HG03378 (cell line): Measurements from ENCODE around the gene MCF2L2.
"Not testable (repeated sequence)": the region's sequence is repeated elsewhere in the genome, so short reads cannot be mapped to it uniquely, and the experiment has no call there.

ENCODE experiments used
- ATAC-seq: cut with Tn5 transposase; IDR thresholded peaks from one replicate; pipeline ENCODE4 v1.9.1; 2021; ENCODE audit warnings: mild to moderate bottlenecking, moderate library complexity; ENCODE audit not compliant: unreplicated experiment

The MCF2L2 gene

DNA sequence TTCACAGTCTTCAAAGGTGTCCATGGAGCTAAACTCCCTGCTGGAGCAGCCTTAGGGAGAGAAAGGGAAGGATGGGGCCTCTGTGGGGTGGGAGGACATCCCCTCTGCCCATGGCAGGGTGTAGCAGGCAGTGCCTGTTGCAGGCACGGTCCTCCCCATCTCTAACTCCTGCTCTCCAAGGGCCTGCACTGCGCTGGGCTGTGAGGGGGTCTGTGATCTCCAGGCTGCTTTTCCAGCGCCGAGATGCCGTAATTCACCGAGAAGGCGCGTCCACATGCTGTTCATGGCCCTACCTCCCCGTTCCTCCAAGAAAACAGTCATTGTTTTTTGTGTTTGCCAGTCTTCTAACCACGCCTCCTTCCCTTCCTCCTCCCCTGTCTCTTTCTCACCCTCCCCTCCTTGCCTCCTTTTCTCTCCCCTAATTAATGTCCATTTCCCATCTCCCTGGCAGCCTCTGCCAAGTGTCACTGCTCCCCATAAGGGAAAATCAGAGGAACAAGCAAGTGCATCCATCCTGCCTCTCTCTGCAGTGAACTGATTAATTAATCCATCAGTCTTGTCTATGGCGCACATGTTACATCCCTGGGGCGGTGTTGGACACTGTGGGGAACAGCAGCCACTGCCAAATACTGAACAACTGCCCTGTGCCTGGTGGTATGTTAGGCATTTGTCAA is 248.2 kb downstream of the MCF2L2 start:
- no peak for ATAC-seq

DNA sequence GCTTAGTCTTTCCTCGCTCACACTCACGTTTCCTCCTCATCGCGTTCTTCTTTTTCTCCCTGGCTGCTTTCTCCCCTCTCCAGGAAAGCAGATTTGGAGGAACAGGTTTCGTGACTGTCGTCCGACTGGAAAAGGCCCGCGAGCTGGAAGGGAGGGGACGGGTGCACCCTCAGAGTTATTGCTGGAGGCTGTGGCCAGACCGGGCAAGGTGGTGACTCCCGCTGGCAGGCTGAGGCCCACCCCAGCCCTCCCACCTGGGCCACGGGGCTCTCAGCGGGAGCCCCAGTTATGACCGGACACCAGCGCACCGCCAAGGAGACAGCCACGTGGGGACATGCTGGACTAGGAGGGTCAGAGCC is 248.9 kb downstream of the MCF2L2 start:
- ATAC-seq, result not testable (repeated sequence)

DNA sequence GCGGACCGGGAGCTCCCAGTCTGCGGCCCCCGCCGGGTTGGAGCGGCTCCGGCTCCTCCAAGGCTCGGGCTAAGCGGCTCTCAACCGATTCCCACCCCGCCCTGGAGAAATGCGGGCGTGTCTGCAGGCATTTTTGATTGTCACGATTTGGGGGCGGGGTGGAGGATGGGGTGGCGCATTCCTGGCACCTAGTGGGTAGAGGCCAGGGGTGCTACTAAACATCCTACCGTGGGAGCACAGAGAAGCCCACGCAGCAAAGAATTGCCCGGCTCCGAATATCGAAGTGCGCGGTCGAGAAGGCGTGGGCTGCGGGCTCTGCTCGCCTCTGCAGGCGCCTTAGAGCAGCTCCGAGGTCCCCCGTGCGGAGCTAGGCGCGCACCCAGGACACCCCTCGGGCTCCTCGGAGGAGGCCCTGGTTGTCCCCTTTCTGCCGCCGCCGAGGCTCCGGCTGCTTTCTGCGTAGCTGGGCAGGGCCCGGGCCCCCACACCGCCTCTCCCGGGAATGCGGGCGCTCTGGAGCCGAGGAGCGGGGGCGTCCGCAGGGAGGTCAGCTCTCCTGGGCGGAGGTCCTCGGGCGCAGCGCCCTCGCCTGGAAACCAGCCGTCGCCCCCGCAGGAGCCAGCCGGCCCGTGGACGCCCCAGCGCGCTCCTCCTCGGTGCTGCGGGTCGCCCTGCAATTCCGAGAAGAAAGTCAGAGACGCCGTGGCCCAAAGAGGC is 249.4 kb downstream of the MCF2L2 start:
- no peak for ATAC-seq

DNA sequence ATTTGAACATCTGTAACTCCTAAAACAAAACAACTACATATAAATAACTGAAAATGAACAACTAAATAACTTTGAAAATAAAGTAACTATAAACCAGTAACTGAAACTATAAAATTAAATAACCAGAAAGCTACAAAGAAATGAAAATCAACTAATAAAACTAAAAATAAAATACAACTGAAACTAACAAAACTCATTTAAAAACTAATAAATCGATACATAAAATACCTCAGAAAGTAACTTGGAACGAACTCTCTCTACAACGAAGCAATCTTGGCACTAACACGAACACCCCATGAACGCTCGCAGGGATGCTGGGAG is 249.9 kb downstream of the MCF2L2 start:
- no peak for ATAC-seq

DNA sequence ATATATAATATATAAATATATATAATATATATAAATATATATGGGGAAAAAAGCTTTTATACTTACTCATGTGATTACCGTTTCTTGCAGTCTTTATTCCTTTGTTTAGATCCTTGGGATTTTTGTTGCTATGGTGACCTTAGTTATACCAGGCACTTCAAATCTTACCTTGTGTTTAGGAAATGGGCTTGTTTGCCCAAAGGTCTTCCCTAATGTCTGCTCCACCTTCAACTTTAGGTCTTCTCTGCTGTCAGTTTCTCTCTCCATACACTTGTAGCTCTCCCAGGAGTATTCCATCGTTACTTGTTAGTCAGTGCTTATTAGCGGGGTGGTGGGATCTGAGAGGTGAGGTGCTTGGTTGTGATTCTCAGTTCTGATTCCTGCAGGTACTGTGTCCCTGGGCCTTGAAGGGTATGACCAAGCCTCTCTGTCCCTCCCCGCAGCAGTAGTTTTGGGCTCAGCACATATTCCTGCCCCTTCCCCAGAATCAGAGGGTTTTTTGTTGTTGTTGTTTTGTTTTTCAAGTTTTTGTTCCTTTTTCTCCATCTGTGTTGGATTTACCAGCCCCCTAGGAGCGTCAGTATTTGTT is 256.3 kb downstream of the MCF2L2 start:
- ATAC-seq, result no peak

DNA sequence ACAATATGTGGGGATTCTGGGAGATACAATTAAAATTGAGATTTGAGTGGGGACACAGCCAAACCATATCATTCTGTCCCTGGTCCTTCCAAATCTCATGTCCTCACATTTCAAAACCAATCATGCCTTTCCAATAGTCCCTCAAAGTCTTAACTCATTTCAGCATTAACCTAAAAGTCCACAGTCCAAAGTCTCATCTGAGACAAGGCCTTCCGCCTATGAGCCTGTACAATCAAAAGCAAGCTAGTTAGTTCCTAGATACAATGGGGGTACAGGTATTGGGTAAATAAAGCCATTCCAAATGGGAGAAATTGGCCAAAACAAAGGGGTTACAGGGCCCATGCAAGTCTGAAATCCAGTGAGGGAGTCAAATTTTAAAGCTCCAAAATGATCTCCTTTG is 260.4 kb downstream of the MCF2L2 start:
- ATAC-seq, result not testable (repeated sequence)

DNA sequence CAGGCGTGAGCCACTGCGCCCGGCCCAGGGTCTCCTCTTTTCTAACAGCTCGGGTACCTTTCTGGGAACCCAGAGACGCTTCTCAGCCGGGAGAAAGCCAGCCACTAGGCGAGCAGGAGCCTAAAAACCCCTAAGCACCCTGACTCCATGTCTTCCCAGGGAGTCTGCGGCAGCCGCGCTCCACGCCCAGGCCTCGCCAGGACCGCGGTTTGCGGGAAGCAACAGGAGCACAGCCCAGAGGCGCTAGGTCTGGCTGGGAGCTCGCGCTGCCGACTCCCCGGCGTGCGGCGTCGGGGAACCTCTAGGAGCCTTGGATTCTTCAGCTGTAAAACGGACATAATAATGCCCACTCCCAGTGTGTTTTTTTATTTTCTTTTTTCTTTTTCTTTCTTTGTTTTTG is 264.9 kb downstream of the MCF2L2 start:
- ATAC-seq, result no peak

DNA sequence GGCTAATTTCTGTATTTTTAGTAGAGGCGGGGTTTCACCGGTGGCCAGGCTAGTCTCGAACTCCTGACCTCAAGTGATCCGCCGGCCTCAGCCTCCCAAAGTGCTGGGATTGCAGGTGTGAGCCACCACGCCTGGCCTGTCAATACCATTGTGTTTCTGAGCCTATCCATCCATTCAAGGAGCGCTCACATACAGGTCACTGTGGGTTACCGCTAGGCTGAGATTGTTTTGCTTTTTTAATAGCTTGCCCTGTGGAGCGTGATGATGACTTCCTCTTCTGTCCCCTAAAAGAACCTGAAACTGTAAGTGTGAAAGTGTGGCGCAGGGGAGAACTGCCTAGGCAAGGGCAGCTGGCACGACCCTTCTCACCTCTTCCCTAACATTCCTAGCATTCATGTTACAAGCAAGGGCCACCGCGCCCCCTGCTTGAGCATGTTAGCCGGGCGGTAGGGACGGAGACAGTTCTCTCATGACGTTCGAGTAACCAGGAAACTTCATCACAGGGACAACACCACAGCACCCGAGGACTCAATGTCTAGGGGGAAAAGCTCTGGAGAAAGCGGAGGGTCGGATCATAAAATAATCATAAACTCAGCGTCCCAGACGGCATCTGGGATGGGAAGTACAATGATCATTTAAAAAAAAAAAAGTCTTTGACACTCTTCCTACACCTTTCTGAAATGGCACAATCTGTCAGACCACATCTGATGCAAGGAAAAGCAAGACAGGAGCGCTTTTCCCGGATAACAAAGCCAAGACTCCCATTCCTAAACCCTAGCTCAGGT is 266.7 kb downstream of the MCF2L2 start:
- ATAC-seq, result peak; percentile 76

DNA sequence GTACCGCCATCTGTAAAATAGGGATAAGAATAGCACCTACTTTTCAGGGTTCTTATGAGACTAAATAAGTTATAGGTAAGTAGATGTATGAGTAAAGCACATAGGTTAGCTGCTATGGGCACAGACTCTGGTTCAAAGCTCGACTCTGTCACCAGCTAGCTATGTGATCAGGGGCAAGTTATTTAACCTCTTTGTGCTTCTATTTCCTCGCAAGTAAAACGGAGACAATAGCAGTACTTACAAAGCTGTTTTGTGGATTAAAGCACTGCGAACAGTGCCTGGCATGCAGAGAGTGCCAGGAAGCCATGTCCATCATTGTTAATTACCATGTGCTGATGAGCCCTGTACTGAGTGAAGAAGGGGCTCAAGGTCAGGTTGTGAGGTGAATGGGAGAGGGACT is 267.8 kb downstream of the MCF2L2 start:
- ATAC-seq, result no peak

DNA sequence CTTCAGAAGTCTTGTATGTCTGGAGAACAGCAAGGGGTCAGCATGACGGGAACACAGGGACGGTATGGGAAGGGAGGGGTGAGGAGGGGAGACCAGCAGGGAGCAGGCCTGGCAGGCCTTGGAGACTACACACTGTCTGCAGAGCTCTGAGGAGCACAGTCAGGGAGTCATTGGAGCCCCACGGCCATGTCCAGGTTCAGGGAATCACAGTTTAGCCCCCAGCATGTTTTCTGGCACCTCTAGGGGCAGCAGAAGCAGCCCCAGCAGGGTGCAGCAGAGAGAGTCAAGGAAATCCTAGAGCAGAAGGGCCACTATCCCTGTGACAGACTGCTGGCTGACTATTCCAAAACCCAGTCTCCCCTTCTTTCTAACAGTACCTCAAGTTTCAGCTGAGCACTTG is 269.1 kb downstream of the MCF2L2 start:
- ATAC-seq, result no peak

DNA sequence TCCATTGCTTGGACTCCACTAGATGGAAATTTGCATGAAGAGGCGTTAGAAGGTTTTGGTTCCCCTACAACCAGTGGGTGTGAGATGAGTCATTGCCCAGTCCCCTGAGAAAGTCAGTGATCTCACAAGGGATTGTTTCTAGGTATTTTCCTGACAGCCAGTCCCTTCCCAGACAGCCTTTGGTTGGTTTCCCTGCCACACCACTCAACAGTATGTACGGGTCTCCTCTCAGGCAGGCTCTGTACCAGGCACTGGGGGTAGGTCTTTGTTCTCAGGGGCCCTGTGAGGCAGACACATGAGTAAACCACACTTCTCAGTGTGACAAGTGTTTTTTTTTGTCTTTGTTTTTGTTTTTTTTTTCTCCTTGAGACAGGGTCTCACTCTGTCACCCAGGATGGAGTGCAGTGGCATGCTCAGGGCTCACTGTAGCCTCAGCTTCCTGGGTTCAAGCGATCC is 269.8 kb downstream of the MCF2L2 start:
- peak; percentile 69 for ATAC-seq

DNA sequence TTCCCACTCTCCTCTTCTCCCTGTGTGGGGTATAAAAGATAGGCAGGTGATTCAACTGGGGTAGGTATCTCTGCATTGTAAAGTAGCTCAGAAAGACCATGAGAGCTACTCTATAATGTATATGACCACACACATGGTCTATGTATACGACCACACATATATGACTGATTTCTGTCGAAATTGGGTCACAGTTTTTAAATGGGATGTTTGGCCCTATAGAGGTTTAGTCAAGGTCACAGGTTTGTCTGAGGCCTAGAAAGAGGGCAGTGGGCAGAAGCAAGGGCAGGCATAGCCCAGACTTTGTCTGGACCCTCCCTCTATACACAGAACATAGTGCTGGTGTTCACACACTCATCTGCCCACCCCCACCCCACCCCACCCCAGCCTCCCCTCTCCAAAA is 270.3 kb downstream of the MCF2L2 start:
- peak; percentile 36 for ATAC-seq

DNA sequence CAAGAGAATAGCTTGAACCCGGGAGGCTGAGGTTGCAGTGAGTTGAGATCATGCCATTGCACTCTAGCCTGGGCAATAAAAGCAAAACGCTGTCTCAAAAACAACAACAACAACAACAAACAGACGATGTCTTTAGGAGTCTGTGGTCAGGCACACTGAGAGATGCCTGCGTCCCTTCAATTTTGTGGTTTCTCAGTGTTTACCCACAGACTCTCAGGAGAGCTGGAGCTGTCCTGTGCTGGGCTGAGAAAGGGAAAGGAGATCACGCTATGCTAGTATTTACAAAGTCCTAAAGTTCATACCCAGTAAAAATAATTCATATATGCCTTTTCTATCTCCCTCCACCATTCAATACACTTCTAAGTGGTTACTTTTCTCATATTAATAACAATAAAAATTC is 272.2 kb downstream of the MCF2L2 start:
- no peak for ATAC-seq

DNA sequence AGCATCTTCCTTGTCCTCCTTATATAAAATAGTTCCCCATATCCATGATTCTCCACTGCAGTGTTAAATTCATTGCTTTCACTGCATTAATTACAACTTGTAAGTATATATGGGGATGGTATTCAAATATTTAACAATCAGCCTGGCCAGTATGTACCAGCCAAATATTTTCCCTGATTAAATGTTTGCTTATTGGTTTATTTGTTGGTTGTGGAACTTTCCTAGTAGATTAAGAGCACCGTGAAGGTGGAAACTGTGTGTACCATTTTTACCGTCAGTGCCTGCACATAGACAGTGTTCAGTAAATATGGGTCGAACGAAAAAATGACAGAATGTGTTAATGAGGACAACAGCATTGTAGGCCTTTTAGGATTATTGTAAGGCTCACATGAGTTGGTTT is 272.9 kb downstream of the MCF2L2 start:
- ATAC-seq, result no peak

DNA sequence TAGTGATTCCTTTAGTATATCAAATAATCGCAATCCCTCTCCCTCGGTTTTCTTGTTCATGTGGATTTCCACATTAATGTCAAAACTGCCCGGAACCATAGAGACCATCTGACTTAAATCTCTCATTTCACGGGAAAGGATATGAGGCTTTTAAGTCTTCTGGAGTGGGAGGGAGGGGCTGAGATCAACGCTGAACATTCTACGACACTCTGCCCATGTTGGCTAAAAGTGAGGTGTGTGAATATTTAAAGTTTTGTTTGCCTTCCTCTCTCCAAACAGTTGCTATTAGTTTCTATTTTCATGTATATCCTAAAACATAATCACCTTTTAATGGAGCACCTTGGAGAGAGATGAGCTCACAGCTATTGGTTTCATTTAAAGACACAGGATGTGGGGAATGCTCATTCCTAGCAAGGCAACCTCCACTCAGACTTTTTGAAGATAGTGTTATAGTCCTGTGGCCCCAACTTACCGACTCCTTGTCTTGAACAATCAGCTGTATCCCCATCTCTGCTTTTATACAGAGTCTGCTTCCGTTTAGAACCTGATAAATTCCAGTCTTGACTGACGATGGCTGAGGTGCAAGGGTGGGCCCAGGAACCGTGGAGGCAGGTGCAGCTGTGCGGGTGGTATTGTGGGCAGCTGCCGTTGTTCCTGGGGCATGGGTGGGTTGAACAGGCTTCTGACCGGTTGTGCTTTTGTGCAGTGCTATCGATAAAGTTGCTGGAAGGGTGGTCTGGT is 275.0 kb downstream of the MCF2L2 start:
- ATAC-seq, result no peak

DNA sequence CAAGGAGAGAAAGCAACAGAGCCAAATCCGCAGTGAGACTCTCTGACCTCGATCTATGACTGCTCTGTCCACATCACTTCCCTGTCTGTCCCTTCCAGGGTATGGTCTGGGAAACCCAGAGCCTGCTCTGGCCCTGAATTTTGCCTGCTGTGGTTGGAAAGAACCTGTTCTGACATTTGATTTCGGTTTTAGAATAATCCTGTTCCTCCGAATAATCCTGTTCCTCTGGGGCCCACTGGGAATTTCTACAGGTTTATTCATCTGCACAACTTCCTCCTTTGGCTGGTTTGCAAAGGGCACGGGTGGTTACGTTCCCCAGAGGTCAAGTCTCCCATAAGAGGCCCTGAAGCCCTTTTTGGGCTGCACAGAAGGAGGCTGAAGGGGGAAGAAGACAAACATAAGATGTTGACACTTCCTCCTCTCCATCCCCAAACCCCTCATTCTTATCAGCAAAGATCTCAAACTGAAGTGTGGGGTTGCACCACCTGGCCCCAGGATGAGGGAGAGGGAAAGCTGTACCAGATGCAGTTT is 276.5 kb downstream of the MCF2L2 start:
- ATAC-seq, result no peak

DNA sequence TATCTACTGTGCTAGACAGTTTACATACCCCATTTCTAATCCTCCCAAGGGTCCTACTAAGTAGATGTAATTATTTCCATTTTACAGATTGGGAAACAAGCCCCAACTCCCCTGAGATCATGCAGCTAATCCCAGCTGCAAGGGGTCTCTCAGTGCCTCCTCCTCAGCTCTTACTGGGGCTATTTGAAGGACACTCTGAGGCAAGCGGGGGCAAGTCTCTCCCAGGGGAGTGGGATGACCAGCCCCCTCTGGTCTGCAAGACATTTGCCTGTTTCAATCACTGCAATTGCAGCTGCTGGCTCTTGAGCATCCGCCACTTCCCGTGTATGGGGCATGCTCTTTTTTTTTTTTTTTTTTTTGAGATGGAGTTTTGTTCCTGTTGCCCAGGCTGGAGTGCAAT is 277.3 kb downstream of the MCF2L2 start:
- no peak for ATAC-seq

DNA sequence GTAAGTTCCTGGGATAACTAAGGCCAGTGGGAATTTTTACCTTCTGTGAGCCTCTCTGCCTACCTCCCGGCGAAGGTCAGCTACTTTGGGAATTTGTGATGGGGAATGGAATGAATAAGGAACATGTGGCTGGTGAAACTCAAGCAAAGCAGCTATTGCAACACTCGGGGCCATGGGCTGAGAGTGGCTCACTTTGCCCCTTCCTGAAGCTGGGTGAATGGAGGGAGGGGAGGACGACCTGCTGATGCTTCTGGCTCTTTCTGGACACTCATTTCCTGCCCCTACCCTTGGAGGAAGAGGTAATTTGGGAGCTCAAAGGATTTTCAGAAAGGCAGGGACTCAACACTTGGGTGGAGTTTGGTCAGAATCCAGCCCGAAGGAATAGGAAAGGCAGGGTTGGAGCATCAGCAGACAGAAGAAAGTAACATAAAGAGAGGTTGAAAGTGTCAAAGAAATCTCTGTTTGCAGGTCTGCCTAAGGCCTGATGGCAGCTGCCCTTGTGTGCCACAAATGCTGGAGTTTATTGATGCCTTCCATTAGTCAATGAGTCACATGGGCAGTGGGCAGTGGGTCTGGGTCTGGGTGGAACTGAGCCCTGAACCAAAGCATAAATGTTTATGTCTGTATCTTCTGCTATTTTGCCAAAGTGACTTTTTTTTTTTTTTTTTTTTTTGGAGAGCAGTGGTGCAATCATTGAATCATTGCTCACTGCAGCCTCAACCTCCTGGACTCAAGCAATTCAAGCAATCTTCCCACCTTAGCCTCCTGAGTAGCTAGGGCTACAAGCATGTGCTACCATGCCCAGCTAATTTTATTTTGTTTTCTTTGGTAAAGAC is 278.3 kb downstream of the MCF2L2 start:
- no peak for ATAC-seq

DNA sequence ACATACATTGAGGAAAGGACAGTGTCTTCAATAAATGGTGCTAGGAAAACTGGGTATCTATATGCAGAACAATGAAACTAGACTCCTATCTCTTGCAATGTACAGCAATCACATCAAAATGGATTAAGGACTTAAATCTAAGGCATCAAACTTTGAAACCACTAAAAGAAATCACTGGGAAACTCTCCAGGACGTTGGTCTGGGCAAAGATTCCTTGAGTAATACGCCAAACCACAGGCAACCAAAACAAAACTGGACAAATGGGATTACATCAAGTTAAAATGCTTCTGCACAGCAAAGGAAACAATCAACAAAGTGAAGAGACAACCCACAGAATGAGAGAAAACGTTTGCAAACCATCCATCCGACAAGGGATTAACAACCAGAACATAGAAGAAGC is 280.4 kb downstream of the MCF2L2 start:
- ATAC-seq, result no peak

DNA sequence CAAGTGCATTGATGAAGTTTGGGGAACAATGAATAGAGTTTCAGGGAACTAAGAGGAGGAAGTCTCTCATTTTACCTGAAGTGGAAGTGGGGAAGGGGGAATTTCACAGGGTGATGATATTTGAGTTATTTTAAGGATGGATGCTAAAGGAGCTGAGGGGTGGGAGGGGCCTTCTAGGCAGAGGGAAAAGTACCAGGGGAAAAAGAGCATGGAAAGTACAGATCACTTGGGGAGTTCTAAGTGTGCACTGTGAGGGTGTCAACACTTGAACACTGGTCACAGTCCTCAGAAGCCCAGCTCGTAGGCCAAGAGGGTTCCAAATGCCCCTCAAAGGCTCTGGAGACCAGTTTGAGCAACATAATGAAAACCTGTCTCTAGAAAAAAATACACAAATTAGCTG is 284.1 kb downstream of the MCF2L2 start:
- no peak for ATAC-seq
